GM23338 (cell line): Measurements from ENCODE around the gene CYP19A1. TPM values are rescaled to one million over a fixed set of nuclear protein-coding genes. Genes with fewer than 3 reads are reported as not detected.

ENCODE experiments used
- ATAC-seq: fragments of 200-7000 bp; cut with Tn5 transposase; 3 replicates; pipeline ENCODE4 v1.9.1; 2020
- DNase-seq: peaks from one replicate; pipeline ENCODE4 v3.0.0-alpha.2; 2015; ENCODE audit warnings: low spot score
- H2AFZ ChIP-seq: fragments of 200-600 bp; sonication (generic); 2 replicates; pipeline ENCODE4 v1.8.0; 2016; ENCODE audit warnings: antibody characterized with exemption, mild to moderate bottlenecking, moderate library complexity
- H3F3A ChIP-seq: fragments of 200-600 bp; sonication (generic); replicated peaks from 2 replicates; pipeline ENCODE4 v1.8.0; 2017; ENCODE audit warnings: antibody characterized with exemption, mixed run types, low read depth
- H3K27ac ChIP-seq: fragments of 200-600 bp; sonication (generic); 2 replicates; pipeline ENCODE4 v1.6.1; 2016; ENCODE audit warnings: low read depth
- H3K27me3 ChIP-seq: fragments of 200-600 bp; sonication (generic); 2 replicates; pipeline ENCODE4 v1.8.0; 2016; ENCODE audit warnings: mild to moderate bottlenecking, mixed run types, moderate library complexity; ENCODE audit not compliant: insufficient read depth
- H3K36me3 ChIP-seq: fragments of 200-600 bp; sonication (generic); 2 replicates; pipeline ENCODE4 v1.8.0; 2016; ENCODE audit warnings: mild to moderate bottlenecking; ENCODE audit not compliant: insufficient read depth
- H3K4me1 ChIP-seq: fragments of 200-600 bp; sonication (generic); 2 replicates; pipeline ENCODE4 v1.8.0; 2016; ENCODE audit warnings: mild to moderate bottlenecking, moderate library complexity; ENCODE audit not compliant: insufficient read depth
- H3K4me2 ChIP-seq: fragments of 200-600 bp; sonication (generic); 2 replicates; pipeline ENCODE4 v1.7.1; 2017; ENCODE audit warnings: mixed run types
- H3K4me3 ChIP-seq: fragments of 200-600 bp; sonication (generic); 2 replicates; pipeline ENCODE4 v1.6.1; 2016; ENCODE audit warnings: mixed run types
- H3K79me2 ChIP-seq: fragments of 200-600 bp; sonication (generic); replicated peaks from 2 replicates; pipeline ENCODE4 v1.8.0; 2017; ENCODE audit warnings: mild to moderate bottlenecking; ENCODE audit not compliant: insufficient read depth
- H3K9me2 ChIP-seq: fragments of 200-600 bp; sonication (generic); 2 replicates; pipeline ENCODE4 v1.8.0; 2017; ENCODE audit not compliant: insufficient read depth
- H4K20me1 ChIP-seq: fragments of 200-600 bp; sonication (generic); replicated peaks from 2 replicates; pipeline ENCODE4 v1.8.0; 2017; ENCODE audit warnings: mild to moderate bottlenecking; ENCODE audit not compliant: insufficient read depth
- H3K27ac Mint-ChIP-seq: 2 replicates; pipeline ENCODE4 v1.8.0; 2020; ENCODE audit warnings: inconsistent platforms, mild to moderate bottlenecking, moderate library complexity, mixed read lengths
- H3K27me3 Mint-ChIP-seq: 3 replicates; pipeline ENCODE4 v1.8.0; 2022; ENCODE audit warnings: low read depth, mild to moderate bottlenecking, moderate library complexity, mixed read lengths, inconsistent platforms; ENCODE audit not compliant: insufficient read depth, poor library complexity
- H3K36me3 Mint-ChIP-seq: 3 replicates; pipeline ENCODE4 v1.8.0; 2021; ENCODE audit warnings: low read depth, mild to moderate bottlenecking, inconsistent platforms, moderate library complexity, mixed read lengths
- H3K4me1 Mint-ChIP-seq: 3 replicates; pipeline ENCODE4 v1.8.0; 2020; ENCODE audit warnings: mild to moderate bottlenecking, inconsistent platforms, mixed read lengths
- H3K4me3 Mint-ChIP-seq: 3 replicates; pipeline ENCODE4 v1.8.0; 2021; ENCODE audit warnings: moderate library complexity, mild to moderate bottlenecking, inconsistent platforms, mixed read lengths
- H3K9me3 Mint-ChIP-seq: 3 replicates; pipeline ENCODE4 v1.8.0; 2020; ENCODE audit warnings: moderate library complexity, mild to moderate bottlenecking, inconsistent platforms, mixed read lengths
- CREB1 ChIP-seq: fragments of 250-450 bp; sonication (Bioruptor Pico); IDR thresholded peaks from 2 replicates; pipeline ENCODE4 v1.5.0; 2020; ENCODE audit warnings: low read depth, mild to moderate bottlenecking, moderate library complexity
- CTCF ChIP-seq, 2 experiments: fragments of 200-600 bp in 1 of 2; sonication (generic) in 1 of 2; conservative IDR thresholded peaks; 2 replicates each; pipeline versions ENCODE4 v1.5.1 to v1.6.1; 2016 to 2017; ENCODE audit warnings: antibody characterized with exemption in 2 of 2, low read depth in 2 of 2, mild to moderate bottlenecking in 2 of 2, moderate library complexity in 1 of 2
- ETS1 ChIP-seq: IDR thresholded peaks from 2 replicates; pipeline ENCODE4 v1.6.1; 2016; ENCODE audit warnings: antibody characterized with exemption
- EZH2 ChIP-seq: fragments of 200-600 bp; sonication (generic); IDR thresholded peaks from one replicate; pipeline ENCODE4 v1.8.0; 2017; ENCODE audit warnings: antibody characterized with exemption, mild to moderate bottlenecking, low read depth; ENCODE audit not compliant: unreplicated experiment
- EZH2phosphoT487 ChIP-seq: fragments of 200-600 bp; sonication (generic); IDR thresholded peaks from one replicate; pipeline ENCODE4 v1.8.1; 2018; ENCODE audit warnings: antibody characterized with exemption; ENCODE audit not compliant: unreplicated experiment
- NANOG ChIP-seq: IDR thresholded peaks from 2 replicates; pipeline ENCODE4 v1.6.1; 2016; ENCODE audit warnings: antibody characterized with exemption, borderline replicate concordance
- POLR2AphosphoS5 ChIP-seq: IDR thresholded peaks from 2 replicates; pipeline ENCODE4 v1.6.1; 2016; ENCODE audit warnings: antibody characterized with exemption, low read depth
- STAT1 ChIP-seq: IDR thresholded peaks from one replicate; pipeline ENCODE4 v1.6.1; 2016; ENCODE audit warnings: antibody characterized with exemption; ENCODE audit not compliant: unreplicated experiment
- ZNF114 ChIP-seq: fragments of 250-450 bp; sonication (Bioruptor Pico); IDR thresholded peaks from 2 replicates; pipeline ENCODE4 v1.5.0; 2020; ENCODE audit warnings: mild to moderate bottlenecking, moderate library complexity
- ZNF331 ChIP-seq: fragments of 250-450 bp; sonication (Bioruptor Pico); IDR thresholded peaks from 2 replicates; pipeline ENCODE4 v1.5.0; 2020; ENCODE audit warnings: low read depth, mild to moderate bottlenecking, moderate library complexity
- ZNF462 ChIP-seq: fragments of 250-450 bp; sonication (Bioruptor Pico); IDR thresholded peaks from 2 replicates; pipeline ENCODE4 v1.5.0; 2020; ENCODE audit warnings: mild to moderate bottlenecking, moderate library complexity
- polyA plus RNA-seq: library from polyadenylated mRNA; unstranded; fragments of >200 nt; fragmentation: Nextera tagmentation; extraction: Ambion mirVana; gene quantifications from 2 replicates; pipeline ENCODE4 v1.2.1, GENCODE V29; 2016
- total RNA-seq: library from RNA; depleted of rRNA; stranded (reverse); fragments of >200 nt; shearing (Covaris generic); gene quantifications from 2 replicates; pipeline ENCODE4 v1.2.3, GENCODE V29; 2014
- TF ChIP-seq, protein P1 (sequence below): IDR thresholded peaks from one replicate; pipeline ENCODE4 v1.6.1; 2018; ENCODE audit warnings: antibody characterized with exemption; ENCODE audit not compliant: unreplicated experiment

The CYP19A1 gene
- total and polyA plus RNA-seq, 2 experiments from 2014 or later = 0.42 TPM; not detected in 1

DNA sequence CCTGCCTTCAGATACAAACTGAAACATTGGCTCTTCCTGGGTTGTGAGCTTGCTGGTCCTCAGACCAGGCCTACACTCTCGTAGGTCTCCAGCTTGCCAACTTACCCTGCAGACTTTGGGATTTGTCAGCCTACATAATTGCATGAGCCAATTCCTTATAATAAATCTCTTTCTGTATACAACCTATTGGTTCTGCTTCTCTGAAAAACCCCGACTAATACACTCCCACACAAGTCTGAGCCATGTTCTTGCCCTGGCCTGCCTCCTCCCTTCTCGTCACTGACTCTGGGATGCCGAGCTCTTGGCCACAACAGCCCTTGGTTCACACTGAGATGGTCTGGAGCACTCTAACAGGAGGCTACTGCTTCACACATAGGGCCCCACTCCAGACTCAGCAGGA, 9.5 kb downstream of the CYP19A1 start (continued):
- TF ChIP-seq ZNF462 (CRISPR knock-in tag) (no peak), STAT1 (no peak), EZH2 (no peak), NANOG (no peak), ZNF114 (CRISPR knock-in tag) (no peak), CREB1 (CRISPR knock-in tag) (no peak), EZH2phosphoT487 (no peak), POLR2AphosphoS5 (no peak)

- Histone ChIP-seq H3K9me2 (peaks cover 4% of the 10 kb centered on the region), H3K4me3 (no peak overlapping the region), H3K27me3 (no peaks in the 10 kb centered on the region), H4K20me1 (no peaks in the 10 kb centered on the region), H3F3A (no peaks in the 10 kb centered on the region), H3K4me2 (no peak overlapping the region), H2AFZ (no peak overlapping the region), H3K4me1 (no peaks in the 10 kb centered on the region), H3K79me2 (no peaks in the 10 kb centered on the region), H3K36me3 (no peaks in the 10 kb centered on the region), H3K27ac (no peak overlapping the region)
- ATAC-seq = no peak
- DNase-seq = no peak
- Mint-ChIP-seq H3K27me3 (peaks cover 3% of the 10 kb centered on the region), H3K36me3 (no peaks in the 10 kb centered on the region), H3K27ac (no peak overlapping the region), H3K9me3 (no peaks in the 10 kb centered on the region), H3K4me1 (peaks cover 9% of the 10 kb centered on the region; the same call in 2 of the 3 replicates), H3K4me3 (no peak overlapping the region)
- TF ChIP-seq STAT1 (no peak), EZH2 (no peak), NANOG (no peak), ZNF114 (CRISPR knock-in tag) (no peak), ZNF331 (CRISPR knock-in tag) (no peak), POLR2AphosphoS5 (no peak), CTCF (conservative IDR thresholded peaks at IDR 0.05; ENCODE audit: low read depth in 2 of 2) (no peak), ETS1 (no peak), EZH2phosphoT487 (no peak)
- TF ChIP-seq, protein P1, sequence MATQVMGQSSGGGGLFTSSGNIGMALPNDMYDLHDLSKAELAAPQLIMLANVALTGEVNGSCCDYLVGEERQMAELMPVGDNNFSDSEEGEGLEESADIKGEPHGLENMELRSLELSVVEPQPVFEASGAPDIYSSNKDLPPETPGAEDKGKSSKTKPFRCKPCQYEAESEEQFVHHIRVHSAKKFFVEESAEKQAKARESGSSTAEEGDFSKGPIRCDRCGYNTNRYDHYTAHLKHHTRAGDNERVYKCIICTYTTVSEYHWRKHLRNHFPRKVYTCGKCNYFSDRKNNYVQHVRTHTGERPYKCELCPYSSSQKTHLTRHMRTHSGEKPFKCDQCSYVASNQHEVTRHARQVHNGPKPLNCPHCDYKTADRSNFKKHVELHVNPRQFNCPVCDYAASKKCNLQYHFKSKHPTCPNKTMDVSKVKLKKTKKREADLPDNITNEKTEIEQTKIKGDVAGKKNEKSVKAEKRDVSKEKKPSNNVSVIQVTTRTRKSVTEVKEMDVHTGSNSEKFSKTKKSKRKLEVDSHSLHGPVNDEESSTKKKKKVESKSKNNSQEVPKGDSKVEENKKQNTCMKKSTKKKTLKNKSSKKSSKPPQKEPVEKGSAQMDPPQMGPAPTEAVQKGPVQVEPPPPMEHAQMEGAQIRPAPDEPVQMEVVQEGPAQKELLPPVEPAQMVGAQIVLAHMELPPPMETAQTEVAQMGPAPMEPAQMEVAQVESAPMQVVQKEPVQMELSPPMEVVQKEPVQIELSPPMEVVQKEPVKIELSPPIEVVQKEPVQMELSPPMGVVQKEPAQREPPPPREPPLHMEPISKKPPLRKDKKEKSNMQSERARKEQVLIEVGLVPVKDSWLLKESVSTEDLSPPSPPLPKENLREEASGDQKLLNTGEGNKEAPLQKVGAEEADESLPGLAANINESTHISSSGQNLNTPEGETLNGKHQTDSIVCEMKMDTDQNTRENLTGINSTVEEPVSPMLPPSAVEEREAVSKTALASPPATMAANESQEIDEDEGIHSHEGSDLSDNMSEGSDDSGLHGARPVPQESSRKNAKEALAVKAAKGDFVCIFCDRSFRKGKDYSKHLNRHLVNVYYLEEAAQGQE = no peak
Measured at GRCh38 chr15:51327081-51327480, 11.3 kb downstream of the CYP19A1 start.
